HFF-Myc (cell line): ENCODE data around the gene C10orf120.

ENCODE experiments used
- DNase-seq: peaks from one replicate; pipeline ENCODE4 v3.0.0-alpha.2; 2011; ENCODE audit warnings: low read depth; ENCODE audit errors: extremely low read depth
- H3K4me3 ChIP-seq: replicated peaks from 2 replicates; pipeline ENCODE4 v1.5.1; 2011; ENCODE audit warnings: low read depth, mild to moderate bottlenecking, control low read depth, low read length
- TF ChIP-seq, protein P1 (sequence below): IDR thresholded peaks from 2 replicates; pipeline ENCODE4 v1.5.1; 2012; ENCODE audit warnings: mild to moderate bottlenecking, low read depth, low read length, control low read depth; ENCODE audit errors: missing control alignments

C10orf120 gene

GRCh38 chr10:122665946-122666345 lies 33.7 kb downstream of the C10orf120 start:
- TF ChIP-seq, protein P1, sequence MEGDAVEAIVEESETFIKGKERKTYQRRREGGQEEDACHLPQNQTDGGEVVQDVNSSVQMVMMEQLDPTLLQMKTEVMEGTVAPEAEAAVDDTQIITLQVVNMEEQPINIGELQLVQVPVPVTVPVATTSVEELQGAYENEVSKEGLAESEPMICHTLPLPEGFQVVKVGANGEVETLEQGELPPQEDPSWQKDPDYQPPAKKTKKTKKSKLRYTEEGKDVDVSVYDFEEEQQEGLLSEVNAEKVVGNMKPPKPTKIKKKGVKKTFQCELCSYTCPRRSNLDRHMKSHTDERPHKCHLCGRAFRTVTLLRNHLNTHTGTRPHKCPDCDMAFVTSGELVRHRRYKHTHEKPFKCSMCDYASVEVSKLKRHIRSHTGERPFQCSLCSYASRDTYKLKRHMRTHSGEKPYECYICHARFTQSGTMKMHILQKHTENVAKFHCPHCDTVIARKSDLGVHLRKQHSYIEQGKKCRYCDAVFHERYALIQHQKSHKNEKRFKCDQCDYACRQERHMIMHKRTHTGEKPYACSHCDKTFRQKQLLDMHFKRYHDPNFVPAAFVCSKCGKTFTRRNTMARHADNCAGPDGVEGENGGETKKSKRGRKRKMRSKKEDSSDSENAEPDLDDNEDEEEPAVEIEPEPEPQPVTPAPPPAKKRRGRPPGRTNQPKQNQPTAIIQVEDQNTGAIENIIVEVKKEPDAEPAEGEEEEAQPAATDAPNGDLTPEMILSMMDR, result no peak
- DNase-seq, result no peak
- H3K4me3 ChIP-seq, result no peak overlapping the region

- no peak for DNase-seq
- TF ChIP-seq, protein P1, result no peak
- H3K4me3 ChIP-seq, result no peak overlapping the region
Observed at GRCh38 chr10:122665329-122665860, 34.3 kb downstream of the C10orf120 start.

DNA sequence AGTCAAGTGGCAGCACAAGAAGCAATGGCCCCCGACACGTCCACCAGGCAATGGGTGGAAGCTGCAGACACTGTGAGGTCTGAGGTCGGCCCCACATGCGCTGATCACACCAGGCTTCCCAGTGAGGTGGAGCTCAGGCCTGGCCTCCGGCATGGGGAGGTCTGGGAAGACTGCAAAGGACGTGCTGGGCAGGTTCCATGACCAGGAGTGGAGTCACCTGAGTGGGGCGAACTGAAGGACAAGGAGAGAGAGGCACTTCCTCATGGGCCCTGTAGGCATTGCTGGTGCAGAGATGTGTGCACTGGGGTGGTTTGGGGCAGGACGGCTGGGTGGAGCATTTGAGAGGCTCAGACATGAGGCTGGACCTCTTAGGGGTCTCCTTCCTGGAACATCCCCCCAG lies 35.1 kb downstream of the C10orf120 start:
- no peak for DNase-seq
- H3K4me3 ChIP-seq, result no peak overlapping the region
- TF ChIP-seq, protein P1, result no peak

DNA sequence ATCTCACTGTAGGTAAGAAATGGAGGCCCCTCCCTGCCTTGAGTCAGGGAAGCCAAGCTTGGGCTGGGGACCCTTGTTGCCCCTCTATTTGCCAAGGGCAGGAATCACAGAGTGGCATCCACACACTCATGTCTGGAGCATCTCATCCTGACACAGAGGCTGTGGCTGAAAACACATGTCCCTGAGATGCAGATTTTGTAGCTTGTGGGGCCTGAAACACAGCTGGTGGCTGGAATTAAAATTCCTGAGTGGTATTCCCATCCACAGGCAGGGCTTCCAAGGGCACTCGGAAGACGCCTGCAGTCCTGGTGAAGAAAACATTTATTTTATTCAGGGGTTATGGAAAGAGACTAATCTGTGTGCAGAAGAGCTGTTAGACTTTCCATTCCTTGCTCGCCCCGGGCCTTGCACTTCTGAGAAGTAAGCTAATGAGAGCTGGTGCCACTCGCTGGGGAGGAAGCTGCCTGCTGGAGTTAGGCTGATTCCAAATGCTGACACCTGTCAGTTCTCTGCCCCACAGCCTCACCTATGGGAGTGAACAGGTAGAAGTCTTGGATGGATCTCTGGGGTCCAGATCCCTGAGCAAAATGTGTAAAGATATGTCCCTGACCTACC lies 36.0 kb downstream of the C10orf120 start:
- no peak for DNase-seq
- TF ChIP-seq, protein P1, result no peak
- H3K4me3 ChIP-seq, result no peak overlapping the region

DNA sequence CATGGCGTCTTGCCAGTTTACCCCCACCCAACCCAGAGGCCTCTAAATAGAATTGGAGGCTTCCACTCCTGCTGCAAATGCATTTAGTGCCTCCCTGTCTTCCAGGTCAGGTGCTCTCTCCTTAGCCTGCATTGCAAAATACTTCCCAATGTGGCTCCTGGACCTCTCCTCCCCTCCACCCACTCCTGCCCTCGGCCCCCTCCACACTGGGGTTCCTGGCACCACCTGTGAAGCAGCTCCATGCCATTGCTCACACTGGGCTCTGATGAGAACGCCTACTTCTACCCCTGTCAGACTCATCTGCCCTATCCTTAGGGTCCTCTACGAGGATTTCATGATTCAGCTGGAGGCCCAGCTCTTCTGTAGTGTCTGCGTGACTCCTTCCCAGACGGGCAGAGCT lies 37.4 kb downstream of the C10orf120 start:
- TF ChIP-seq, protein P1, result no peak
- no peak overlapping the region for H3K4me3 ChIP-seq
- no peak for DNase-seq

- no peak for DNase-seq
- no peak overlapping the region for H3K4me3 ChIP-seq
- TF ChIP-seq, protein P1, result no peak
Observed at GRCh38 chr10:122660696-122661095, 39.0 kb downstream of the C10orf120 start.

DNA sequence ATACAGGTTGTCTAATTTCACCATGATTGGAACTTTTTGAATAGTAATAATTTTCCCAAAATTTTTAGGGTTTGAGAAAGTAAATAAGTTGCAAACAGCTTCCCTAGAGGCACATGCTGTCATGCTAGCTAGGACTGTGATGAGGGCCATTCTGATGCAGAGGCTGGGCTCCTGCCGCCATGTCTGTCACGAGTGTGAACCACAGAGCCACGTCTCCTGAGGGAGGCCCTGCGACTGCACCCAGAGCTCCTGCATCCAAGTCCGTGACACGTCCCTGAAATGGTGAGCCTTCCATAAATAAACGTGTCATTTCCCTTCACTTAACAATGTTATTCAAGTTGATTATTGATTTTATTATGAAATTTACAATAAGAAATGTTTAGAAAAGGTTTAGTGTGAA lies 40.0 kb downstream of the C10orf120 start:
- TF ChIP-seq, protein P1, result no peak
- no peak for DNase-seq
- no peak overlapping the region for H3K4me3 ChIP-seq
